ENCODE measurements around the gene ANKRD13D. TPM values are rescaled to one million over a fixed set of nuclear protein-coding genes. Genes with fewer than 3 reads are reported as not detected.

Gene ANKRD13D
- polyA plus RNA-seq, 5 donors: 33.2 to 53.5 (median 47.0) TPM

Other genes starting within 250 kb of the ANKRD13D start
- gene RHOD, start 232.5 kb upstream of the ANKRD13D start, polyA plus RNA-seq (ENCODE audit: insufficient read depth in 1 of 5, insufficient read length in 5 of 5, low replicate concordance in 1 of 5): 10 to 100 TPM in 2 of 5 donors, 1 to 10 TPM in 3; 8.5 to 19.3 (median 9.2) TPM
- gene KDM2A, start 170.0 kb upstream of the ANKRD13D start, polyA plus RNA-seq (ENCODE audit: insufficient read depth in 1 of 5, insufficient read length in 5 of 5, low replicate concordance in 1 of 5): 10 to 100 TPM; 67.3 to 80.4 (median 70.7) TPM
- gene GRK2, start 22.8 kb upstream of the ANKRD13D start, polyA plus RNA-seq (ENCODE audit: insufficient read depth in 1 of 5, insufficient read length in 5 of 5, low replicate concordance in 1 of 5): 10 to 100 TPM; 43.6 to 75.6 (median 57.5) TPM
- gene SSH3, start 14.2 kb downstream of the ANKRD13D start, polyA plus RNA-seq (ENCODE audit: insufficient read depth in 1 of 5, insufficient read length in 5 of 5, low replicate concordance in 1 of 5): 10 to 100 TPM; 21.8 to 37.6 (median 30.3) TPM
- gene POLD4, start 64.2 kb downstream of the ANKRD13D start, polyA plus RNA-seq (ENCODE audit: insufficient read depth in 1 of 5, insufficient read length in 5 of 5, low replicate concordance in 1 of 5): 10 to 100 TPM; 21.3 to 40.2 (median 35.8) TPM
- 10 to 100 TPM; 11.1 to 14.7 (median 13.7) TPM for gene CLCF1, start 84.3 kb downstream of the ANKRD13D start, polyA plus RNA-seq (ENCODE audit: insufficient read depth in 1 of 5, insufficient read length in 5 of 5, low replicate concordance in 1 of 5)
- gene RAD9A, start 102.7 kb downstream of the ANKRD13D start, polyA plus RNA-seq (ENCODE audit: insufficient read depth in 1 of 5, insufficient read length in 5 of 5, low replicate concordance in 1 of 5): 10 to 100 TPM; 18.4 to 30.8 (median 24.2) TPM
- 100 to 1,000 TPM in 4 of 5 donors, 10 to 100 TPM in 1; 99.0 to 167 (median 115) TPM for gene PPP1CA, start 112.6 kb downstream of the ANKRD13D start, polyA plus RNA-seq (ENCODE audit: insufficient read depth in 1 of 5, insufficient read length in 5 of 5, low replicate concordance in 1 of 5)
- gene TBC1D10C, start 114.8 kb downstream of the ANKRD13D start, polyA plus RNA-seq (ENCODE audit: insufficient read depth in 1 of 5, insufficient read length in 5 of 5, low replicate concordance in 1 of 5): 1 to 10 TPM; 3.9 to 6.2 (median 4.7) TPM
- 1 to 10 TPM; 2.6 to 5.3 (median 4.5) TPM for gene CARNS1, start 126.4 kb downstream of the ANKRD13D start, polyA plus RNA-seq (ENCODE audit: insufficient read depth in 1 of 5, insufficient read length in 5 of 5, low replicate concordance in 1 of 5)
- 10 to 100 TPM; 34.2 to 45.2 (median 40.7) TPM for gene RPS6KB2, start 139.2 kb downstream of the ANKRD13D start, polyA plus RNA-seq (ENCODE audit: insufficient read depth in 1 of 5, insufficient read length in 5 of 5, low replicate concordance in 1 of 5)
- gene PTPRCAP, start 148.4 kb downstream of the ANKRD13D start, polyA plus RNA-seq (ENCODE audit: insufficient read depth in 1 of 5, insufficient read length in 5 of 5, low replicate concordance in 1 of 5): 1 to 10 TPM; 1.3 to 3.3 (median 1.8) TPM
- gene CORO1B, start 154.2 kb downstream of the ANKRD13D start, polyA plus RNA-seq (ENCODE audit: insufficient read depth in 1 of 5, insufficient read length in 5 of 5, low replicate concordance in 1 of 5): 10 to 100 TPM; 39.8 to 75.4 (median 45.9) TPM
- not detected for gene GPR152, start 163.4 kb downstream of the ANKRD13D start, polyA plus RNA-seq (ENCODE audit: insufficient read depth in 1 of 5, insufficient read length in 5 of 5, low replicate concordance in 1 of 5)
- gene CABP4, start 166.1 kb downstream of the ANKRD13D start, polyA plus RNA-seq (ENCODE audit: insufficient read depth in 1 of 5, insufficient read length in 5 of 5, low replicate concordance in 1 of 5): 1 to 10 TPM; 1.9 to 2.5 (median 2.2) TPM
- 10 to 100 TPM; 34.8 to 67.1 (median 47.5) TPM for gene TMEM134, start 179.9 kb downstream of the ANKRD13D start, polyA plus RNA-seq (ENCODE audit: insufficient read depth in 1 of 5, insufficient read length in 5 of 5, low replicate concordance in 1 of 5)
- gene AIP, start 193.7 kb downstream of the ANKRD13D start, polyA plus RNA-seq (ENCODE audit: insufficient read depth in 1 of 5, insufficient read length in 5 of 5, low replicate concordance in 1 of 5): 10 to 100 TPM; 45.4 to 67.7 (median 60.0) TPM
- gene PITPNM1, start 216.1 kb downstream of the ANKRD13D start, polyA plus RNA-seq (ENCODE audit: insufficient read depth in 1 of 5, insufficient read length in 5 of 5, low replicate concordance in 1 of 5): 10 to 100 TPM; 16.3 to 33.3 (median 19.5) TPM
- 10 to 100 TPM; 23.4 to 48.9 (median 29.2) TPM for gene CDK2AP2, start 218.9 kb downstream of the ANKRD13D start, polyA plus RNA-seq (ENCODE audit: insufficient read depth in 1 of 5, insufficient read length in 5 of 5, low replicate concordance in 1 of 5)
- gene CABP2, start 234.1 kb downstream of the ANKRD13D start, polyA plus RNA-seq (ENCODE audit: insufficient read depth in 1 of 5, insufficient read length in 5 of 5, low replicate concordance in 1 of 5): not detected